PC-9 (cell line): ENCODE measurements around the gene MAGI1.

Experiments
- CTCF ChIP-seq: fragments of 200-600 bp; sonication (generic); conservative IDR thresholded peaks from 2 replicates; pipeline ENCODE4 v1.6.1; 2017; ENCODE audit warnings: mixed run types, antibody characterized with exemption, mild to moderate bottlenecking, moderate library complexity
- EZH2 ChIP-seq: fragments of 200-600 bp; sonication (generic); IDR thresholded peaks from 2 replicates; pipeline ENCODE4 v1.8.0; 2017; ENCODE audit warnings: antibody characterized with exemption, low read depth

GRCh38 chr3:65864357-65864904 is 174.3 kb downstream of the MAGI1 start:
- no peak for TF ChIP-seq CTCF
- no peak for TF ChIP-seq EZH2
